ENCODE data around the gene KRT10. TPM values are rescaled to one million over a fixed set of nuclear protein-coding genes. Genes with fewer than 3 reads are reported as not detected.

KRT10 gene
- total RNA-seq, 1 experiment from 2014 or later = 48.6 TPM

DNA sequence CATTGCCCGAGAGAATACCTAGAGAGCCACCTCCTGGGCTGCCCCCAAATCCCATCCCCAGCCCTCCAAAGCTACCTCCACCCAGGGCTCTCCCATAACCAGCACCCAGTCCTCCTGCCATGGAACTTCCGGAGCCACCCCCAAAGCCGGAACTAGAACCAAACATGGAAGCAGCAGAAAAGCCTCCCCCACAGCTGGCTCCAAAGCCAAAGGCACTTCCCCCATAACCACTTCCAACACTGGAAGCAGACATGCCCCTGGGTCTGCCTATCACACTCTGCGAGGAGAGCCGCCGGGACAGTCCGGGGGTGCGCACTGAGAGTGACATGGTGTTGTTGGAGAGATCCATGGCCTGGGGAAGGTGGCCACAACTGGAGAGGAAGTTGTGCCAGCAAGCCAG lies 44.4 kb upstream of the KRT10 start, which contains the start of gene KRT12:
KRT12 (minus strand) TSS at position 386 of the 400 bp plus-strand sequence; CDS start at position 349, 37 bp downstream.
- ChIA-PET CTCF (interaction anchor here (0.6 kb wide), 1 partner anchor 12 kb away, joined by 3 read pairs; no protein-coding TSS in a partner anchor), POLR2A (no interaction called here)
- H3K27ac Mint-ChIP-seq (ENCODE audit: unreplicated experiment) = no peak within 1 kb of the TSS
- Histone ChIP-seq H3K36me3 (ENCODE audit: control insufficient read depth, insufficient read depth, low read length) (no peaks in the 10 kb centered on the region), H3K27me3 (replicated peaks; ENCODE audit: control insufficient read depth, insufficient read depth, low read length) (no peaks in the 10 kb centered on the region), H3K4me1 (no peaks in the 10 kb centered on the region), H3K9me3 (no peaks in the 10 kb centered on the region), H3K4me3 (ENCODE audit: low read depth, low read length) (no peak within 1 kb of the TSS)
- TF ChIP-seq, protein P1, sequence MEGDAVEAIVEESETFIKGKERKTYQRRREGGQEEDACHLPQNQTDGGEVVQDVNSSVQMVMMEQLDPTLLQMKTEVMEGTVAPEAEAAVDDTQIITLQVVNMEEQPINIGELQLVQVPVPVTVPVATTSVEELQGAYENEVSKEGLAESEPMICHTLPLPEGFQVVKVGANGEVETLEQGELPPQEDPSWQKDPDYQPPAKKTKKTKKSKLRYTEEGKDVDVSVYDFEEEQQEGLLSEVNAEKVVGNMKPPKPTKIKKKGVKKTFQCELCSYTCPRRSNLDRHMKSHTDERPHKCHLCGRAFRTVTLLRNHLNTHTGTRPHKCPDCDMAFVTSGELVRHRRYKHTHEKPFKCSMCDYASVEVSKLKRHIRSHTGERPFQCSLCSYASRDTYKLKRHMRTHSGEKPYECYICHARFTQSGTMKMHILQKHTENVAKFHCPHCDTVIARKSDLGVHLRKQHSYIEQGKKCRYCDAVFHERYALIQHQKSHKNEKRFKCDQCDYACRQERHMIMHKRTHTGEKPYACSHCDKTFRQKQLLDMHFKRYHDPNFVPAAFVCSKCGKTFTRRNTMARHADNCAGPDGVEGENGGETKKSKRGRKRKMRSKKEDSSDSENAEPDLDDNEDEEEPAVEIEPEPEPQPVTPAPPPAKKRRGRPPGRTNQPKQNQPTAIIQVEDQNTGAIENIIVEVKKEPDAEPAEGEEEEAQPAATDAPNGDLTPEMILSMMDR (IDR thresholded peaks at IDR 0.05; ENCODE audit: insufficient read depth in 1 of 2, low read depth in 1 of 2, low read length in 1 of 2, severe bottlenecking in 1 of 2, unreplicated experiment in 1 of 2) = no peak
- H3K27me3 Mint-ChIP-seq (ENCODE audit: insufficient read depth, unreplicated experiment) = no peaks in the 10 kb centered on the region
- H3K36me3 Mint-ChIP-seq (ENCODE audit: insufficient read depth, unreplicated experiment) = no peaks in the 10 kb centered on the region
- DNase-seq = no peak
- no peak within 1 kb of the TSS for H3K4me3 Mint-ChIP-seq (ENCODE audit: unreplicated experiment)
- intact Hi-C loops (cut with micrococcal nuclease; ENCODE audit: unreplicated experiment) = no loop called here
- H3K4me1 Mint-ChIP-seq (ENCODE audit: low read depth, unreplicated experiment) = no peaks in the 10 kb centered on the region
- BruUV-seq (replicated peaks) = no TSS peak
- H3K9me3 Mint-ChIP-seq (ENCODE audit: unreplicated experiment) = no peaks in the 10 kb centered on the region

DNA sequence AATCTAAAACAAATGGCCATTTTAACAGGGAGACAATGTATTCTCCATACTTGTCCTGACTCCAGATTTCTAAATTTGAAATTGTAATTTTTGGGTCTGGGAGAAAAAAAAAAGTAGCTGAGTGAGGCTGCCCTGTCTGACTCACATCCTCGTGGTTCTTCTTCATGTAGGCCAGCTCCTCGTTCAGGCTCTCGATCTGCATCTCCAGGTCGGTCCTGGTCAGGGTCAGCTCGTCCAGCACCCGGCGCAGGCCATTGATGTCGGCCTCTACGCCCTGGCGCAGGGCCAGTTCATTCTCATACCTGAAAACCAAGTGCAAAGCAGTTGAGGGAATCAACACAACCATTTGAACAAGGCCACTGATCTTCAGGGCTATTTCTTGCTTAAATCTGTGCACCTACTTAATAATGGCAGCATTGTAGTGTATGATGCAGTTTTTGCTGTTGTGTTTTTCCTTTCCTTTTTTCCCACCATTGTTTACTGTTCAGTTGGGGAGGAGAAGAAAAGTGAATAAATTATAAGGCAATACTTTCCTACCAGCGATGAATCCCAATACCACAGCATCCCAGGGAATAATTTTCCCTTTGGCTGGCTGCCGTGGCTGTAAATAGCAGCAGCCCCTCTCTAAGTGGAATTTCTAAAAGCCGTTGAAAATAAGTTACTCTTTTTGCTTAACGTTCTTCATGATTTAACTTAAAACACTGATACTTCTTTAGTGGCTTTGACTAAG lies 42.4 kb upstream of the KRT10 start:
- BruUV-seq (replicated peaks) = no TSS peak
- DNase-seq = no peak
- ChIA-PET CTCF (no interaction called here), POLR2A (no interaction called here)
- TF ChIP-seq, protein P1 (IDR thresholded peaks at IDR 0.05; ENCODE audit: insufficient read depth in 1 of 2, low read depth in 1 of 2, low read length in 1 of 2, severe bottlenecking in 1 of 2, unreplicated experiment in 1 of 2) = no peak
- no peak overlapping the region for H3K27ac Mint-ChIP-seq (ENCODE audit: unreplicated experiment)
- H3K4me3 Mint-ChIP-seq (ENCODE audit: unreplicated experiment) = no peak overlapping the region
- H3K36me3 Mint-ChIP-seq (ENCODE audit: insufficient read depth, unreplicated experiment) = no peaks in the 10 kb centered on the region
- Histone ChIP-seq H3K9me3 (no peaks in the 10 kb centered on the region), H3K4me3 (ENCODE audit: low read depth, low read length) (no peak overlapping the region), H3K27me3 (replicated peaks; ENCODE audit: control insufficient read depth, insufficient read depth, low read length) (no peaks in the 10 kb centered on the region), H3K36me3 (ENCODE audit: control insufficient read depth, insufficient read depth, low read length) (no peaks in the 10 kb centered on the region), H3K4me1 (peaks cover 4% of the 10 kb centered on the region)
- peaks cover under 1% of the 10 kb centered on the region for H3K9me3 Mint-ChIP-seq (ENCODE audit: unreplicated experiment)
- H3K4me1 Mint-ChIP-seq (ENCODE audit: low read depth, unreplicated experiment) = peaks cover 8% of the 10 kb centered on the region
- H3K27me3 Mint-ChIP-seq (ENCODE audit: insufficient read depth, unreplicated experiment) = no peaks in the 10 kb centered on the region
- intact Hi-C loops (cut with micrococcal nuclease; ENCODE audit: unreplicated experiment) = no loop called here

DNA sequence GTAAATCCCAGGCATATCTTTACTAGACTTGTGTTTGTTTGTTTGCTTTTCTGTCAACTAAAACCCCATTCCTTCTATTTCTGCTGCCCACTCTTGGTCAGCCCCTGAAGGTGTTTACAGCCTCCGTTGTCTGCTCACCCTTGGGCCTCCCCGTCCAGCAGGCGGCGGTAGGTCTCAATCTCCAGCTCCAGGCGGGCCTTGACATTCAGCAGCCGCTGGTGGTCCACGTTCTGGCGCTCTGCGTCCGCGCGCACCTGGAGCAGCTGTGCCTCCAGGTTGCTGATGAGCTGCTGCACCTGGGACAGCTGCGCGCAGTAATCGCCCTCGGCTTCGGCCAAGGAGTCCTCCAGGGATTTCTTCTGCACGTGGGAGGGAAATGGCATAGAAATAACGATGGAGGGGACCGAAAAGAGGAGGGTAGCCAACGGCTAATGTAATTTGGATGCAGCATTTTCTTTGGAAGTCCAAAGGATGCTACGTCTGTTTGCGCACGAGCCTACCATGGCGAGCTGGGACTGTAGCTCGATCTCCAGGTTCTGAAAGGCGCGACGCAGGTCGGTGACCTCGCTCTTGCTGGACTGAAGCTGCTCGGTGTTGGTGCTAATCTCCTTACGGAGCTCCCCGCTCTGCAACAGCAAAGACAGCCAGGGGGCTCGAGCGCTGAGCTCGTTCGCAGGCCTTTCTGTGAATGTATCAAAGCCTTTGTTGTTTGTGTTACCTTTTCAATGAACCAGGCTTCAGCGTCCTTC lies 40.7 kb upstream of the KRT10 start:
- H3K36me3 ChIP-seq (ENCODE audit: control insufficient read depth, insufficient read depth, low read length) = no peaks in the 10 kb centered on the region
- POLR2A ChIA-PET = no interaction called here
- no TSS peak for BruUV-seq (replicated peaks)
- CTCF ChIA-PET = interaction anchor here (1.6 kb wide), 1 partner anchor 800 kb away, joined by 4 read pairs; no protein-coding TSS in a partner anchor
- H3K4me1 Mint-ChIP-seq (ENCODE audit: low read depth, unreplicated experiment) = peaks cover 22% of the 10 kb centered on the region
- H3K9me3 ChIP-seq = no peaks in the 10 kb centered on the region
- peaks cover 14% of the 10 kb centered on the region for H3K9me3 Mint-ChIP-seq (ENCODE audit: unreplicated experiment)
- H3K4me3 Mint-ChIP-seq (ENCODE audit: unreplicated experiment) = no peak overlapping the region
- no peak for DNase-seq
- no peaks in the 10 kb centered on the region for H3K27me3 Mint-ChIP-seq (ENCODE audit: insufficient read depth, unreplicated experiment)
- peaks cover 16% of the 10 kb centered on the region for H3K4me1 ChIP-seq
- intact Hi-C loops (cut with micrococcal nuclease; ENCODE audit: unreplicated experiment) = no loop called here
- H3K4me3 ChIP-seq (ENCODE audit: low read depth, low read length) = no peak overlapping the region
- no peaks in the 10 kb centered on the region for H3K36me3 Mint-ChIP-seq (ENCODE audit: insufficient read depth, unreplicated experiment)
- no peak overlapping the region for H3K27ac Mint-ChIP-seq (ENCODE audit: unreplicated experiment)
- TF ChIP-seq, protein P1 (IDR thresholded peaks at IDR 0.05; ENCODE audit: insufficient read depth in 1 of 2, low read depth in 1 of 2, low read length in 1 of 2, severe bottlenecking in 1 of 2, unreplicated experiment in 1 of 2) = no peak
- H3K27me3 ChIP-seq (replicated peaks; ENCODE audit: control insufficient read depth, insufficient read depth, low read length) = no peaks in the 10 kb centered on the region
